Neural crest cell (in vitro differentiated cells): Measurements from ENCODE around the gene MYH9. TPM values are rescaled to one million over a fixed set of nuclear protein-coding genes. Genes with fewer than 3 reads are reported as not detected.

Experiments
- DNase-seq: peaks from one replicate; pipeline ENCODE4 v3.0.0; 2021; ENCODE audit warnings: low read depth, mixed read lengths, low spot score
- H3K27ac Mint-ChIP-seq: one replicate; pipeline ENCODE4 v1.8.0; 2021; ENCODE audit warnings: mild to moderate bottlenecking, mixed read lengths; ENCODE audit not compliant: unreplicated experiment
- H3K27me3 Mint-ChIP-seq: 2 replicates; pipeline ENCODE4 v1.8.0; 2021; ENCODE audit warnings: low read depth, mild to moderate bottlenecking, mixed read lengths
- H3K36me3 Mint-ChIP-seq: 2 replicates; pipeline ENCODE4 v1.8.0; 2021; ENCODE audit warnings: low read depth, mild to moderate bottlenecking, mixed read lengths
- H3K4me1 Mint-ChIP-seq: 2 replicates; pipeline ENCODE4 v1.8.0; 2021; ENCODE audit warnings: mixed read lengths
- H3K4me3 Mint-ChIP-seq: one replicate; pipeline ENCODE4 v1.8.0; 2021; ENCODE audit warnings: mild to moderate bottlenecking, mixed read lengths
- H3K9me3 Mint-ChIP-seq: 2 replicates; pipeline ENCODE4 v1.8.0; 2021; ENCODE audit warnings: mixed read lengths
- CTCF ChIP-seq: fragments of 200-600 bp; sonication (generic); conservative IDR thresholded peaks from 2 replicates; pipeline ENCODE4 v1.5.0; 2021; ENCODE audit warnings: antibody characterized with exemption, mild to moderate bottlenecking
- total RNA-seq: library from RNA; stranded (reverse); gene quantifications from 2 replicates; pipeline ENCODE4 v1.2.1, GENCODE V29; 2021

MYH9 gene
- total RNA-seq, 1 donor from 2014 or later: 160 TPM

GRCh38 chr22:36303874-36304273 lies 83.9 kb downstream of the MYH9 start:
- Mint-ChIP-seq H3K9me3 (no peaks in the 10 kb centered on the region), H3K27ac (no peak overlapping the region), H3K27me3 (no peaks in the 10 kb centered on the region), H3K36me3 (peaks cover 7% of the 10 kb centered on the region), H3K4me1 (no peaks in the 10 kb centered on the region), H3K4me3 (no peak overlapping the region)
- TF ChIP-seq CTCF: no peak
- no peak for DNase-seq

GRCh38 chr22:36303115-36303467 lies 84.7 kb downstream of the MYH9 start:
- H3K27me3 Mint-ChIP-seq: no peaks in the 10 kb centered on the region
- H3K36me3 Mint-ChIP-seq: peaks cover 7% of the 10 kb centered on the region
- no peak for TF ChIP-seq CTCF
- no peaks in the 10 kb centered on the region for H3K9me3 Mint-ChIP-seq
- DNase-seq: no peak
- H3K4me3 Mint-ChIP-seq: no peak overlapping the region
- H3K4me1 Mint-ChIP-seq: no peaks in the 10 kb centered on the region
- H3K27ac Mint-ChIP-seq: no peak overlapping the region

GRCh38 chr22:36302439-36303114 lies 85.2 kb downstream of the MYH9 start:
- no peak overlapping the region for H3K27ac Mint-ChIP-seq
- TF ChIP-seq CTCF: no peak
- no peak overlapping the region for H3K4me3 Mint-ChIP-seq
- H3K4me1 Mint-ChIP-seq: no peaks in the 10 kb centered on the region
- H3K9me3 Mint-ChIP-seq: no peaks in the 10 kb centered on the region
- no peaks in the 10 kb centered on the region for H3K27me3 Mint-ChIP-seq
- no peak for DNase-seq
- H3K36me3 Mint-ChIP-seq: peaks cover 8% of the 10 kb centered on the region

- Mint-ChIP-seq H3K4me1 (no peaks in the 10 kb centered on the region), H3K4me3 (no peak overlapping the region), H3K27me3 (no peaks in the 10 kb centered on the region), H3K9me3 (no peaks in the 10 kb centered on the region), H3K27ac (no peak overlapping the region), H3K36me3 (peaks cover 13% of the 10 kb centered on the region)
- no peak for DNase-seq
- TF ChIP-seq CTCF: no peak
Observed at GRCh38 chr22:36301851-36302250, 85.9 kb downstream of the MYH9 start.

- Mint-ChIP-seq H3K27ac (no peak overlapping the region), H3K4me1 (no peaks in the 10 kb centered on the region), H3K4me3 (no peak overlapping the region), H3K27me3 (no peaks in the 10 kb centered on the region), H3K36me3 (peaks cover 15% of the 10 kb centered on the region), H3K9me3 (no peaks in the 10 kb centered on the region)
- TF ChIP-seq CTCF: peak; percentile 97
- DNase-seq: peak; percentile 72
Observed at GRCh38 chr22:36301384-36301828, 86.4 kb downstream of the MYH9 start.
